ENCODE results near the gene MXI1. TPM values are rescaled to one million over a fixed set of nuclear protein-coding genes. Genes with fewer than 3 reads are reported as not detected.
A peak's percentile ranks its signal among the peaks of the same experiment; 100 is the strongest.

The MXI1 gene
- total and polyA plus RNA-seq, 2 of the 4 experiments (the other 2 are of a cell fraction), result 7.2 to 11.8 TPM

DNA sequence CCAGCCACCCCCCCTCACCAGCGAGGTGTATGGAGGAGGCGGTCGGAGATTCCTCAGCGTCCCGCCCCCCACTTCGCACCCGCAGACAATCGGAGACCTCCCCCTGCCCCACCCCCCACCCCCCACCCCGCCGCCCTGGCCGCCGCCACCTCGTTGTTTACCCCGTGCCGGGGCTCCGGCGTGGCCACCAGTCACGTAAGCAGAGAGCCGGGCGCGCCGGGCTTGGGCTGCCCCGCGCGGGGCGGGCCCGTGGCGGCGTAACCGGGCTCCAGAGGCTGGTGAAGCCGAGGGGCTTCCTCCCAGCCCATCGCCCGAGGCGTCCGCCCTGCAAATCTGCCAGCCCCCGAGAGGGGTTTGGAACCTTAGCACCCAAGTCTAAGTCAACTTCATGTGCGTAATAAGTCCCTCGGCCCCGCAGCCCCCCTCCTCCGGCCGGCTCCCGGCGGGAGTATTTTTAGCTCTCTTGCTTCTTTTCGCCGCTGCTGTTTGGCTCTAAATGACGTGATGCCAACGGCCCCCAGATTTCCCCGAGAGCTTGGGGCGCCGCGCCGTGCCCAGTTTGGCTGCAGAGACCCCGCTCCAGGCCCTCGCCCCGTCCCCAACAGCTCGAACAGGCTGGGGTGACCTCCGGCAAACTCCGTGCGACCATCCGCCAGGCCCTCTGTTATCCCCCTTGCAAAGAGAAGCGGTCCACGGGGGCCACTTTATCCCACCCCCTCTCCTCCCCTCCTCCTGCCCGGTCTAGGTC lies 2.7 kb downstream of the MXI1 start:
- ATAC-seq (ENCODE audit: low read depth) (peak; percentile 18), DNase-seq (peak; percentile 29)
- Histone ChIP-seq H2BK5ac (ENCODE audit: low read depth, low read length, poor library complexity, severe bottlenecking) (peak overlapping the region; percentile 90), H3K9ac (ENCODE audit: low read depth, low read length) (peak overlapping the region; percentile 92), H3K18ac (ENCODE audit: low read depth, low read length) (peak overlapping the region; percentile 45), H4K8ac (ENCODE audit: low read depth in 2 of 2, low read length in 2 of 2) (peak overlapping the region; percentile 37 to 59; a peak in 2 of 4 replicates), H3K36me3 (ENCODE audit: control insufficient read depth, insufficient read depth, low read length) (no peaks in the 10 kb centered on the region), H4K20me1 (ENCODE audit: insufficient read depth, low read length) (no peaks in the 10 kb centered on the region; the same call in 1 of the 2 replicates), H2AK9ac (replicated peaks; ENCODE audit: low read depth, low read length, poor library complexity) (peak overlapping the region; percentile 96), H2AFZ (replicated peaks; ENCODE audit: low read length, poor library complexity) (peak overlapping the region; percentile 97), H4K5ac (ENCODE audit: low read depth, low read length) (peak overlapping the region; percentile 74), H3K27me3 (ENCODE audit: control insufficient read depth, insufficient read depth, low read length) (no peaks in the 10 kb centered on the region), H2BK20ac (ENCODE audit: low read depth, low read length) (no peak overlapping the region), H2BK15ac (ENCODE audit: low read depth, low read length) (peak overlapping the region; percentile 37; the same call in 1 of the 3 replicates), H3K4me1 (ENCODE audit: control insufficient read depth, insufficient read depth, low read length) (peaks cover 6% of the 10 kb centered on the region; the same call in 1 of the 2 replicates), H3K9me1 (ENCODE audit: insufficient read depth, low read length) (no peaks in the 10 kb centered on the region), H3K27ac (ENCODE audit: insufficient read depth, low read length) (peak overlapping the region; percentile 88), H3K4me3 (ENCODE audit: insufficient read depth, low read depth, low read length) (peak overlapping the region; percentile 71), H3K56ac (ENCODE audit: extremely low read depth, insufficient read depth, low read length) (peak overlapping the region; percentile 36), H3K14ac (replicated peaks; ENCODE audit: low read depth, low read length) (peak overlapping the region; percentile 36; the same call in 1 of the 2 replicates), H3K4me2 (ENCODE audit: low read depth, low read length) (peak overlapping the region; percentile 89), H3K4ac (ENCODE audit: low read depth, low read length) (peak overlapping the region; percentile 92), H3K79me1 (ENCODE audit: low read depth in 1 of 2, low read length in 2 of 2) (peaks cover 0 to 12% of the 10 kb centered on the region in 2 experiments; a peak in 2 of 4 replicates), H4K91ac (ENCODE audit: insufficient read depth, low read depth, low read length) (peak overlapping the region; percentile 63; the same call in 1 of the 2 replicates), H3K9me3 (ENCODE audit: control insufficient read depth, insufficient read depth, low read length) (no peaks in the 10 kb centered on the region), H2AK5ac (ENCODE audit: low read depth, low read length) (peak overlapping the region; percentile 35; the same call in 1 of the 2 replicates), H3K23ac (ENCODE audit: low read depth, low read length) (no peak overlapping the region), H2BK120ac (ENCODE audit: low read depth, low read length) (no peak overlapping the region)
- dilution Hi-C loops (cut with HindIII; ENCODE audit: low sequenced_read_pairs, unreplicated experiment) (no loop called here), in situ Hi-C loops (cut with MboI; ENCODE audit: low sequenced_read_pairs) (no loop called here), intact Hi-C loops (cut with micrococcal nuclease) (loop anchor here (1.0 to 2.0 kb wide), 2 partner anchors 16 to 71 kb away; no protein-coding TSS in a partner anchor)
- BruUV-seq (replicated peaks), result no TSS peak
- POLR2A ChIA-PET (ENCODE audit: unreplicated experiment), result no interaction called here
- 1% methylated on average over 21 of the region's 63 CpGs; no CpG with 5 or more reads in 1 of the 2 experiments for WGBS, 2 experiments (ENCODE audit: extremely low coverage in 2 of 2, insufficient read length in 1 of 2)
- TF ChIP-seq POLR2A (IDR thresholded peaks at IDR 0.05; ENCODE audit: low read depth, low read length), result peak; percentile 18; the same call in 1 of the 2 replicates
- 0 out of 2 replicates have a peak, but pooled peaks have one; percentile 41 for TF ChIP-seq BHLHE40 (IDR thresholded peaks at IDR 0.05; ENCODE audit: low read depth, low read length)
- no peak for TF ChIP-seq RCOR1 (IDR thresholded peaks at IDR 0.05; ENCODE audit: insufficient replicate concordance, low read length)
- no peak for TF ChIP-seq RFX5 (IDR thresholded peaks at IDR 0.05; ENCODE audit: low read depth, low read length)
- TF ChIP-seq CEBPB (IDR thresholded peaks at IDR 0.05; ENCODE audit: low read depth, low read length), result no peak
- no peak for TF ChIP-seq SMC3 (IDR thresholded peaks at IDR 0.05; ENCODE audit: low read depth, low read length)
- no peak for TF ChIP-seq CHD1 (IDR thresholded peaks at IDR 0.05; ENCODE audit: low read depth, low read length)
- TF ChIP-seq NFE2L2 (IDR thresholded peaks at IDR 0.05; ENCODE audit: low read depth, low read length), result no peak
- CTCF ChIA-PET, result interaction anchor here (1.0 to 1.7 kb wide), 5 partner anchors 12 to 326 kb away, joined by 3 to 6 read pairs (median 3); no protein-coding TSS in a partner anchor
